Body of pancreas (tissue), 4 donors: ENCODE results near the gene QKI. TPM values are rescaled to one million over a fixed set of nuclear protein-coding genes. Genes with fewer than 3 reads are reported as not detected.

Experiments
- ATAC-seq: fragments of 150-250 bp; one replicate; pipeline ENCODE4 v1.9.1; 2016
- DNase-seq, 4 donors: peaks; one replicate each; pipeline ENCODE4 v3.0.0-alpha.2; 2019
- H3K27ac ChIP-seq, 4 donors: fragments of 200-600 bp; sonication (generic); 1 replicate in 3 of 4; 2 replicates in 1 of 4; pipeline versions ENCODE4 v1.5.1 to v1.6.1; 2016 to 2019; ENCODE audit warnings: mild to moderate bottlenecking in 1 of 4, mixed read lengths in 1 of 4, moderate library complexity in 1 of 4
- H3K27me3 ChIP-seq, 2 donors: fragments of 200-600 bp; sonication (generic); one replicate each; pipeline ENCODE4 v1.6.0; 2016; ENCODE audit warnings: mild to moderate bottlenecking in 1 of 2
- H3K36me3 ChIP-seq, 2 donors: fragments of 200-600 bp; sonication (generic); replicated peaks in 1 of 2; 2 replicates each; pipeline ENCODE4 v1.5.1; 2016; ENCODE audit warnings: low read depth in 2 of 2; ENCODE audit not compliant: insufficient read depth in 1 of 2
- H3K4me1 ChIP-seq: fragments of 200-600 bp; sonication (generic); one replicate; pipeline ENCODE4 v1.6.0; 2016
- H3K4me3 ChIP-seq, 2 donors: fragments of 200-600 bp; sonication (generic); 1 replicate in 1 of 2; 2 replicates in 1 of 2; pipeline ENCODE4 v1.5.1; 2016 to 2019
- H3K9me3 ChIP-seq, 3 donors: fragments of 200-600 bp; sonication (generic); 1 replicate in 2 of 3; 2 replicates in 1 of 3; pipeline ENCODE4 v1.5.1; 2016
- POLR2A ChIP-seq, 3 donors: fragments of 450-650 bp; IDR thresholded peaks; one replicate each; pipeline ENCODE4 v1.6.1; 2016; ENCODE audit warnings: antibody characterized with exemption in 3 of 3, mild to moderate bottlenecking in 2 of 3
- WGBS, 2 donors: methylation state at CpG; one replicate each; pipeline ENCODE4 v1.1.5; 2017; 5-methylcytosine and 5-hydroxymethylcytosine counted together
- intact Hi-C: fragments of 100-400 bp; cut with DNase I; formaldehyde crosslinking; loops from one replicate; pipeline ENCODE4 v1.15.1; 2023
- total RNA-seq, 2 donors: library from RNA; depleted of rRNA; stranded (reverse); fragments of >200 nt; gene quantifications; one replicate each; pipeline ENCODE4 v1.1.0, GENCODE V29; 2016
- TF ChIP-seq, protein P1 (sequence below), 7 experiments: fragments of 450-650 bp in 4 of 7; fragments of 200-600 bp in 3 of 7; sonication (generic) in 3 of 7; IDR thresholded peaks; one replicate each; pipeline ENCODE4 v1.5.1; 2016 to 2019; ENCODE audit warnings: antibody characterized with exemption in 7 of 7

The QKI gene
- total RNA-seq, 2 donors from 2014 or later, result 60.4 to 61.3 TPM

DNA sequence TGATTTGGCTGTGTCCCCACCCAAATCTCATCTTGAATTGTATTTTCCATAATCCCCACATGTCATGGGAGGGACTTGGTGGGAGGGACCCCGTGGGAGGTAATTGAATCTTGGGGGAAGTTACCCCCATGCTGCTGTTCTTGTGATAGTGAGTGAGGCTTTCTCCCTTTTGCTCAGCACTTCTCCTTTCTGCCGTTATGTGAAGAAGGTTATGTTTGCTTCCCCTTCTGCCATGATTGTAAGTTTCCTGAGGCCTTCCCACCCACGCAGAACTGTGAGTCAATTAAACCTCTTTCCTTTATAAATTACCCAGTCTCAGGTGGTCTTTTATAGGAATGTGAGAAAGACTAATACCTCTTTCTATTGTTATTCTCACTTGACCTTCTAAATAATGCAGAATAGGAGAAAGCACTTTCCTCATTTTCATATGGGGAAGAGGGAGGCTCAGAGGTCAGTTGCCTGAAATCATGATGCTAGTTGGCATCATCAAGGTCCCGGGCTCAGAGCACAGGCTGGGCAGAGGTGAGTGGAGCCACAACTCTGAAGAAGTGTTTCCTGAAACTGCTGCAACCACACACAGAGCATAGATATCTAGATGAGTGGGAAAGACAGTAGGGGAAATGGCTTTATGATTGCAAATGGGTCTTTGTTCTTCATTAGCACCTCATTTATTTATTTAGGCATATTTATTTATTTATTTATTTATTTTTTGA is 191.0 kb downstream of the QKI start:
- intact Hi-C loops, result no loop called here
- Histone ChIP-seq H3K36me3 (no peaks in the 10 kb centered on the region), H3K9me3 (no peaks in the 10 kb centered on the region), H3K4me1 (no peaks in the 10 kb centered on the region), H3K27ac (no peak overlapping the region), H3K4me3 (no peak overlapping the region), H3K27me3 (no peaks in the 10 kb centered on the region)
- DNase-seq (no peak), ATAC-seq (no peak)
- TF ChIP-seq, protein P1, sequence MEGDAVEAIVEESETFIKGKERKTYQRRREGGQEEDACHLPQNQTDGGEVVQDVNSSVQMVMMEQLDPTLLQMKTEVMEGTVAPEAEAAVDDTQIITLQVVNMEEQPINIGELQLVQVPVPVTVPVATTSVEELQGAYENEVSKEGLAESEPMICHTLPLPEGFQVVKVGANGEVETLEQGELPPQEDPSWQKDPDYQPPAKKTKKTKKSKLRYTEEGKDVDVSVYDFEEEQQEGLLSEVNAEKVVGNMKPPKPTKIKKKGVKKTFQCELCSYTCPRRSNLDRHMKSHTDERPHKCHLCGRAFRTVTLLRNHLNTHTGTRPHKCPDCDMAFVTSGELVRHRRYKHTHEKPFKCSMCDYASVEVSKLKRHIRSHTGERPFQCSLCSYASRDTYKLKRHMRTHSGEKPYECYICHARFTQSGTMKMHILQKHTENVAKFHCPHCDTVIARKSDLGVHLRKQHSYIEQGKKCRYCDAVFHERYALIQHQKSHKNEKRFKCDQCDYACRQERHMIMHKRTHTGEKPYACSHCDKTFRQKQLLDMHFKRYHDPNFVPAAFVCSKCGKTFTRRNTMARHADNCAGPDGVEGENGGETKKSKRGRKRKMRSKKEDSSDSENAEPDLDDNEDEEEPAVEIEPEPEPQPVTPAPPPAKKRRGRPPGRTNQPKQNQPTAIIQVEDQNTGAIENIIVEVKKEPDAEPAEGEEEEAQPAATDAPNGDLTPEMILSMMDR (IDR thresholded peaks at IDR 0.05), result no peak
- WGBS, 2 donors, result 72 to 74% methylated on average over 4 of the region's 4 CpGs

- Histone ChIP-seq H3K36me3 (no peaks in the 10 kb centered on the region), H3K4me3 (no peak overlapping the region), H3K27ac (no peak overlapping the region), H3K9me3 (no peaks in the 10 kb centered on the region), H3K4me1 (no peaks in the 10 kb centered on the region), H3K27me3 (no peaks in the 10 kb centered on the region)
- TF ChIP-seq, protein P1 (IDR thresholded peaks at IDR 0.05), result no peak
- no peak for TF ChIP-seq POLR2A (IDR thresholded peaks at IDR 0.05)
- intact Hi-C loops, result no loop called here
- 78 to 80% methylated on average over 10 of the region's 10 CpGs for WGBS, 2 donors
- DNase-seq (no peak), ATAC-seq (no peak)
Observed at GRCh38 chr6:163607792-163608191, 193.3 kb downstream of the QKI start.

DNA sequence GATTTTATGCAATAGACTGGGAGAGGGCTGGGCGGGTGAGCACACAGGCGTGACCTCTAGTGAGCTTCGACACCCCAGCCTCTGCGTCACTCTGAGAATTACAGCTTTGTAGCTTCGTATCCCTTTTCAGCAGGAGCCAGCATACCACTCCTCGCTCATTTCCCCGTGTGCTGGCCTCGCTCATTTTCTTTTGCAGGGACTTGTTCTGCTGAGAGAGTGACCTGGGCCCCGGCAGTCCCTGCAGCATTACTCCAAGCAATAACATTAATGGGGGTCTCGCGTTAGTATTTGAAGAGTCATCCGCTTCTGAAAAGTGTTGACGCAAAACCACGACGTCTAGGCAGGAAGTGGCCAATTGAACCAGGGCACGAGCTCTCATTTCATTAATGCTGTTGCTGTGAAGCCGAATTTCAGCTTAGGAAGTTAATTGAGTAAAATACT is 193.7 kb downstream of the QKI start:
- 67 to 70% methylated on average over 17 of the region's 17 CpGs for WGBS, 2 donors
- no peak for ATAC-seq
- intact Hi-C loops, result no loop called here
- no peaks in the 10 kb centered on the region for H3K4me1 ChIP-seq
- H3K27me3 ChIP-seq, result no peaks in the 10 kb centered on the region
- H3K4me3 ChIP-seq, result no peak overlapping the region
- H3K27ac ChIP-seq, result no peak overlapping the region
- no peak for DNase-seq
- H3K36me3 ChIP-seq, result no peaks in the 10 kb centered on the region
- H3K9me3 ChIP-seq, result no peaks in the 10 kb centered on the region
- no peak for TF ChIP-seq POLR2A (IDR thresholded peaks at IDR 0.05)
- TF ChIP-seq, protein P1 (IDR thresholded peaks at IDR 0.05), result no peak

DNA sequence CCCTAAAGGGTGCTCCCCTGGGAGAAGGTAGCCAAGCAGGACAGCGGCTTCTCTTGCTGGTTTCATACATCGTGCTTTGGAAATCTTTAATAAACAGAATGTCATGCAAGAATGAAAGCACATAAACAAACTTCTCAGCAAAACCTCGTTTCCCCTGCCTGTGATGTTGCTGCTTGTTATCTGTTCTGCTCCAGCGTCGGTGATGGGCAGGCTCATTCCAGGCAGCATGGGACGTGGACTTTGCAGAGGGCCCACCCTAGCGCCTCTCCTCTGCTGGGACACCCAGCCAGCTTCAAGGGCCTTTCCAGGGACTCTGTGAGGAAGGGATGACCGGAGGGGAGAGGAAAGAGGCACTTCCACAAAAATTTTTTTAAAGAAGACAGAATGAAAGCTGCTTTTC is 197.7 kb downstream of the QKI start:
- Histone ChIP-seq H3K27ac (no peak overlapping the region), H3K4me3 (no peak overlapping the region), H3K36me3 (no peaks in the 10 kb centered on the region), H3K4me1 (no peaks in the 10 kb centered on the region), H3K27me3 (no peaks in the 10 kb centered on the region), H3K9me3 (no peaks in the 10 kb centered on the region)
- TF ChIP-seq, protein P1 (IDR thresholded peaks at IDR 0.05), result no peak
- no peak for TF ChIP-seq POLR2A (IDR thresholded peaks at IDR 0.05)
- intact Hi-C loops, result no loop called here
- ATAC-seq (no peak), DNase-seq (no peak)
- 74% methylated on average over 8 of the region's 8 CpGs for WGBS, 2 donors

GRCh38 chr6:163613025-163613424 is 198.5 kb downstream of the QKI start:
- TF ChIP-seq POLR2A (IDR thresholded peaks at IDR 0.05), result no peak
- TF ChIP-seq, protein P1 (IDR thresholded peaks at IDR 0.05), result no peak
- no peaks in the 10 kb centered on the region for H3K36me3 ChIP-seq
- intact Hi-C loops, result no loop called here
- H3K4me3 ChIP-seq, result no peak overlapping the region
- H3K9me3 ChIP-seq, result no peaks in the 10 kb centered on the region
- H3K27ac ChIP-seq, result no peak overlapping the region
- DNase-seq (no peak), ATAC-seq (no peak)
- H3K4me1 ChIP-seq, result no peaks in the 10 kb centered on the region
- H3K27me3 ChIP-seq, result no peaks in the 10 kb centered on the region
- 60 to 70% methylated on average over 8 of the region's 8 CpGs for WGBS, 2 donors
